GM21576 (cell line): ENCODE data around the gene TADA3.
"Not testable (repeated sequence)": the region's sequence is repeated elsewhere in the genome, so short reads cannot be mapped to it uniquely, and the experiment has no call there.

Experiments used
- ATAC-seq: cut with Tn5 transposase; IDR thresholded peaks from one replicate; pipeline ENCODE4 v1.9.1; 2021; ENCODE audit warnings: mild to moderate bottlenecking, moderate library complexity; ENCODE audit not compliant: unreplicated experiment

TADA3 gene

GRCh38 chr3:9785602-9786001, 6.7 kb downstream of the TADA3 start:
- ATAC-seq, result no peak

GRCh38 chr3:9784965-9785364, 7.3 kb downstream of the TADA3 start:
- no peak for ATAC-seq

GRCh38 chr3:9783954-9784353, 8.3 kb downstream of the TADA3 start:
- ATAC-seq, result no peak

GRCh38 chr3:9782770-9783169, 9.5 kb downstream of the TADA3 start:
- no peak for ATAC-seq

- ATAC-seq, result no peak
These were observed 10.2 kb downstream of the TADA3 start for GRCh38 chr3:9781978-9782603.

- no peak for ATAC-seq
These were observed 10.7 kb downstream of the TADA3 start for GRCh38 chr3:9781551-9781950.

GRCh38 chr3:9780910-9781309, 11.4 kb downstream of the TADA3 start:
- ATAC-seq, result no peak

GRCh38 chr3:9780458-9780812, 11.8 kb downstream of the TADA3 start:
- no peak for ATAC-seq

- peak; percentile 46 for ATAC-seq
These were observed 12.4 kb downstream of the TADA3 start for GRCh38 chr3:9779721-9780457.

- no peak for ATAC-seq
These were observed 13.1 kb downstream of the TADA3 start for GRCh38 chr3:9779075-9779593.

- ATAC-seq, result no peak
These were observed 13.9 kb downstream of the TADA3 start for GRCh38 chr3:9778143-9779074.

- no peak for ATAC-seq
These were observed 14.6 kb downstream of the TADA3 start for GRCh38 chr3:9777694-9778021.

- ATAC-seq, result no peak
These were observed 15.2 kb downstream of the TADA3 start for GRCh38 chr3:9776896-9777693.

- not testable (repeated sequence) for ATAC-seq
These were observed 21.3 kb downstream of the TADA3 start for GRCh38 chr3:9771007-9771406.

- no peak for ATAC-seq
These were observed 21.9 kb downstream of the TADA3 start for GRCh38 chr3:9770276-9770812.

GRCh38 chr3:9769426-9770275, 22.6 kb downstream of the TADA3 start, which contains the start of gene CAMK1:
TSS of gene CAMK1 (minus strand) at chr3:9769947. CDS start at chr3:9767749, 2,198 bp downstream.
- ATAC-seq, result peak; percentile 70

GRCh38 chr3:9769012-9769411, 23.3 kb downstream of the TADA3 start:
- ATAC-seq, result no peak

GRCh38 chr3:9768141-9768775, 24.0 kb downstream of the TADA3 start:
- no peak for ATAC-seq

- ATAC-seq, result no peak
These were observed 24.9 kb downstream of the TADA3 start for GRCh38 chr3:9767418-9767817.
